Measurements from ENCODE around the gene TICRR.

Gene TICRR

GRCh38 chr15:89551550-89551949 is 23.7 kb upstream of the TICRR start:
- DNase-seq (ENCODE audit: low read depth, low spot score) = no peak
- in situ Hi-C loops (cut with HindIII; ENCODE audit: low sequenced_read_pairs) = no loop called here
- TF ChIP-seq, protein P1, sequence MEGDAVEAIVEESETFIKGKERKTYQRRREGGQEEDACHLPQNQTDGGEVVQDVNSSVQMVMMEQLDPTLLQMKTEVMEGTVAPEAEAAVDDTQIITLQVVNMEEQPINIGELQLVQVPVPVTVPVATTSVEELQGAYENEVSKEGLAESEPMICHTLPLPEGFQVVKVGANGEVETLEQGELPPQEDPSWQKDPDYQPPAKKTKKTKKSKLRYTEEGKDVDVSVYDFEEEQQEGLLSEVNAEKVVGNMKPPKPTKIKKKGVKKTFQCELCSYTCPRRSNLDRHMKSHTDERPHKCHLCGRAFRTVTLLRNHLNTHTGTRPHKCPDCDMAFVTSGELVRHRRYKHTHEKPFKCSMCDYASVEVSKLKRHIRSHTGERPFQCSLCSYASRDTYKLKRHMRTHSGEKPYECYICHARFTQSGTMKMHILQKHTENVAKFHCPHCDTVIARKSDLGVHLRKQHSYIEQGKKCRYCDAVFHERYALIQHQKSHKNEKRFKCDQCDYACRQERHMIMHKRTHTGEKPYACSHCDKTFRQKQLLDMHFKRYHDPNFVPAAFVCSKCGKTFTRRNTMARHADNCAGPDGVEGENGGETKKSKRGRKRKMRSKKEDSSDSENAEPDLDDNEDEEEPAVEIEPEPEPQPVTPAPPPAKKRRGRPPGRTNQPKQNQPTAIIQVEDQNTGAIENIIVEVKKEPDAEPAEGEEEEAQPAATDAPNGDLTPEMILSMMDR (IDR thresholded peaks at IDR 0.05; ENCODE audit: low read depth, low read length) = no peak
- H3K4me3 ChIP-seq (ENCODE audit: low read depth, low read length) = no peak overlapping the region

- no peak for DNase-seq (ENCODE audit: low read depth, low spot score)
Measured at GRCh38 chr15:89553632-89554031, 21.6 kb upstream of the TICRR start.

GRCh38 chr15:89554247-89554646 is 21.0 kb upstream of the TICRR start:
- DNase-seq (ENCODE audit: low read depth, low spot score) = no peak
- in situ Hi-C loops (cut with HindIII; ENCODE audit: low sequenced_read_pairs) = no loop called here
- H3K4me3 ChIP-seq (ENCODE audit: low read depth, low read length) = no peak overlapping the region
- TF ChIP-seq, protein P1 (IDR thresholded peaks at IDR 0.05; ENCODE audit: low read depth, low read length) = no peak

More at GRCh38 chr15:89553632-89554031, 21.6 kb upstream of the TICRR start:
- H3K4me3 ChIP-seq (ENCODE audit: low read depth, low read length) = no peak overlapping the region
- TF ChIP-seq, protein P1 (IDR thresholded peaks at IDR 0.05; ENCODE audit: low read depth, low read length) = no peak
- in situ Hi-C loops (cut with HindIII; ENCODE audit: low sequenced_read_pairs) = no loop called here

DNA sequence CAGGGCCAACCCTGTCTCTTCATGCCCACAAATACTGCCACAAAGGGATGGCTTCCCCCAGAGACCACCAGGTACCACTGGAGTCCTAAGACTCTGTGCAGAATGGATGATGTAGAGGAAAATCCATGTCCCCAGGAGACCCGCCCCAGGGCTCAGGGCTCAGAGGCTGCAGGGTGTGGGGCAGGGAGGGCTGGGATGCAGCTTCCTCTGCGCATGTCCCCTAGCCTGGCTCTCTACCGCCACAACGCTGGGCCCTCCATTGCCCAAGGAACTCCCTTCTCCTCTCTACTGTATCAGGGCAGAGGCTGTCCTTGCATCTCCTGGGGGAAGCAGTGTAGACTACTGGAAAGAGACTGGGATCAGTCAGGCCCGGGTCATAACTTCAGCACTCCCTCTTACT is 19.5 kb upstream of the TICRR start:
- H3K4me3 ChIP-seq (ENCODE audit: low read depth, low read length) = no peak overlapping the region
- TF ChIP-seq, protein P1 (IDR thresholded peaks at IDR 0.05; ENCODE audit: low read depth, low read length) = no peak
- in situ Hi-C loops (cut with HindIII; ENCODE audit: low sequenced_read_pairs) = no loop called here

GRCh38 chr15:89556413-89557262 is 18.6 kb upstream of the TICRR start:
- TF ChIP-seq, protein P1 (IDR thresholded peaks at IDR 0.05; ENCODE audit: low read depth, low read length) = peak; percentile 89
- in situ Hi-C loops (cut with HindIII; ENCODE audit: low sequenced_read_pairs) = no loop called here
- peak; percentile 82 for DNase-seq (ENCODE audit: low read depth, low spot score)
- H3K4me3 ChIP-seq (ENCODE audit: low read depth, low read length) = no peak overlapping the region

More for the DNA sequence above, 19.5 kb upstream of the TICRR start:
- DNase-seq (ENCODE audit: low read depth, low spot score) = no peak

DNA sequence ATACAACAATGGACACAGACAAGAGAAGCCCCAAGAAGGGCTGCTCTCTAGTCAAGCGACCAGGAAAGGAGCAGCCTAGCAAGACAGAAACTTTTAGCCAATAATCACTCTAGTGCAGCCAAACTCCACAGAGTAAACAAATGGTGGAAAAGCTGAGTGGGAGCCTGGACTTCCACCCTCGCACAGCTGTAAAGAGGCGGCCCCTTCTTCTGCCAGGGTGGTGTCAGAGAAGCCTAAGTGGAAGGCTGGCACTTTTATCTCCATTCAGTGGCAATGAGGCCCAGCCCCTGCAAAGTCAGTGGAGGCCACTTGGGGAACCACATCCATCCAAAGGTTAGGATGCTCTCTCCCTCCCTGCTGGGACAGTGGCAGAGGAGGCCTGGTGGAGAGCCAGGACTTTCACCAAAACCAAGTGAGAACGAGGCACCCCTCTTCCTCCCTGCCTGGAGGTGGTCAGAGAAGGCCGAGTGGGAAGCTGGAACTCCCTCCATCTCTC is 15.5 kb upstream of the TICRR start:
- DNase-seq (ENCODE audit: low read depth, low spot score) = no peak
- TF ChIP-seq, protein P1 (IDR thresholded peaks at IDR 0.05; ENCODE audit: low read depth, low read length) = no peak
- no peak overlapping the region for H3K4me3 ChIP-seq (ENCODE audit: low read depth, low read length)
- in situ Hi-C loops (cut with HindIII; ENCODE audit: low sequenced_read_pairs) = no loop called here

All from astrocyte of the spinal cord (primary cell).